Mesendoderm (in vitro differentiated cells): ENCODE measurements around the gene FAM210A.

Experiments
- DNase-seq: peaks from one replicate; pipeline ENCODE4 v3.0.0; 2013
- H2AK5ac ChIP-seq: 2 replicates; pipeline ENCODE4 v1.6.1; 2013; ENCODE audit warnings: low read length, inconsistent platforms
- H2BK120ac ChIP-seq: 2 replicates; pipeline ENCODE4 v1.6.1; 2013; ENCODE audit warnings: low read depth, mild to moderate bottlenecking, low read length, moderate library complexity, mixed read lengths
- H2BK15ac ChIP-seq: replicated peaks from 2 replicates; pipeline ENCODE4 v1.6.1; 2013; ENCODE audit warnings: low read depth, mild to moderate bottlenecking, moderate library complexity
- H2BK5ac ChIP-seq: 2 replicates; pipeline ENCODE4 v1.6.1; 2013; ENCODE audit warnings: low read length, inconsistent platforms
- H3K18ac ChIP-seq: 2 replicates; pipeline ENCODE4 v1.6.1; 2013; ENCODE audit warnings: mild to moderate bottlenecking, low read length, mixed read lengths
- H3K23ac ChIP-seq: one replicate; pipeline ENCODE4 v1.6.1; 2013; ENCODE audit warnings: low read length
- H3K27ac ChIP-seq: 2 replicates; pipeline ENCODE4 v1.5.1; 2013; ENCODE audit warnings: low read depth, mild to moderate bottlenecking, inconsistent platforms, low read length, moderate library complexity
- H3K27me3 ChIP-seq: 2 replicates; pipeline ENCODE4 v1.6.1; 2013; ENCODE audit warnings: low read length, control low read depth, mild to moderate bottlenecking, inconsistent platforms; ENCODE audit not compliant: insufficient read depth, poor library complexity
- H3K36me3 ChIP-seq: 2 replicates; pipeline ENCODE4 v1.6.1; 2013; ENCODE audit warnings: low read length, inconsistent platforms; ENCODE audit not compliant: control insufficient read depth, insufficient read depth
- H3K4ac ChIP-seq: one replicate; pipeline ENCODE4 v1.6.1; 2013; ENCODE audit warnings: low read depth, mild to moderate bottlenecking, low read length, moderate library complexity
- H3K4me1 ChIP-seq: 2 replicates; pipeline ENCODE4 v1.6.1; 2013; ENCODE audit warnings: low read depth, low read length, inconsistent platforms; ENCODE audit not compliant: control insufficient read depth
- H3K4me2 ChIP-seq: 2 replicates; pipeline ENCODE4 v1.6.1; 2013; ENCODE audit warnings: low read length
- H3K4me3 ChIP-seq: 2 replicates; pipeline ENCODE4 v1.5.1; 2013; ENCODE audit warnings: mild to moderate bottlenecking, low read length
- H3K56ac ChIP-seq: one replicate; pipeline ENCODE4 v1.6.1; 2013; ENCODE audit warnings: low read length
- H3K79me1 ChIP-seq: 2 replicates; pipeline ENCODE4 v1.6.1; 2013; ENCODE audit warnings: low read length, inconsistent platforms
- H3K79me2 ChIP-seq: 2 replicates; pipeline ENCODE4 v1.6.1; 2013; ENCODE audit warnings: mild to moderate bottlenecking, low read length; ENCODE audit not compliant: control insufficient read depth, insufficient read depth
- H3K9ac ChIP-seq: 2 replicates; pipeline ENCODE4 v1.6.1; 2013; ENCODE audit warnings: low read length, inconsistent platforms
- H4K5ac ChIP-seq: one replicate; pipeline ENCODE4 v1.6.1; 2013; ENCODE audit warnings: low read length
- H4K8ac ChIP-seq: one replicate; pipeline ENCODE4 v1.6.1; 2013; ENCODE audit warnings: low read depth, mild to moderate bottlenecking, control low read depth, low read length, moderate library complexity
- WGBS: extraction: QIAGEN DNeasy Blood & Tissue Kit; methylation state at CpG from one replicate; pipeline ENCODE4 v1.1.7; 2013; ENCODE audit warnings: low lambda C conversion rate, missing lambda C conversion rate; ENCODE audit not compliant: insufficient coverage; ENCODE audit errors: extremely low coverage; 5-methylcytosine and 5-hydroxymethylcytosine counted together

FAM210A gene

GRCh38 chr18:13623871-13624270 is 102.5 kb downstream of the FAM210A start:
- Histone ChIP-seq H3K36me3 (no peaks in the 10 kb centered on the region), H2BK5ac (no peak overlapping the region), H4K5ac (no peak overlapping the region), H3K56ac (no peak overlapping the region), H3K23ac (peak overlapping the region; percentile 8), H2AK5ac (no peak overlapping the region), H4K8ac (no peak overlapping the region), H3K27me3 (no peaks in the 10 kb centered on the region), H3K4ac (no peak overlapping the region), H2BK15ac (no peak overlapping the region), H3K9ac (no peak overlapping the region), H3K18ac (no peak overlapping the region), H3K4me3 (no peak overlapping the region), H3K79me1 (no peaks in the 10 kb centered on the region), H3K4me2 (no peak overlapping the region), H3K4me1 (no peaks in the 10 kb centered on the region), H3K79me2 (no peaks in the 10 kb centered on the region), H3K27ac (no peak overlapping the region), H2BK120ac (no peak overlapping the region)
- no peak for DNase-seq
- WGBS: no CpG with 5 or more reads among the region's 13 CpGs

GRCh38 chr18:13623348-13623747 is 103.0 kb downstream of the FAM210A start:
- Histone ChIP-seq H3K18ac (no peak overlapping the region), H4K8ac (no peak overlapping the region), H3K4ac (no peak overlapping the region), H3K27ac (no peak overlapping the region), H2BK5ac (no peak overlapping the region), H3K4me2 (no peak overlapping the region), H2BK15ac (no peak overlapping the region), H2BK120ac (no peak overlapping the region), H3K79me1 (no peaks in the 10 kb centered on the region), H3K36me3 (no peaks in the 10 kb centered on the region), H3K23ac (no peak overlapping the region), H3K27me3 (no peaks in the 10 kb centered on the region), H3K9ac (no peak overlapping the region), H3K4me3 (no peak overlapping the region), H2AK5ac (no peak overlapping the region), H3K79me2 (no peaks in the 10 kb centered on the region), H4K5ac (no peak overlapping the region), H3K4me1 (no peaks in the 10 kb centered on the region), H3K56ac (no peak overlapping the region)
- no peak for DNase-seq
- WGBS: no CpG with 5 or more reads among the region's 10 CpGs

- no peaks in the 10 kb centered on the region for H3K4me1 ChIP-seq
- H3K79me1 ChIP-seq: no peaks in the 10 kb centered on the region
- no peak overlapping the region for H3K18ac ChIP-seq
- no peak overlapping the region for H4K5ac ChIP-seq
- H3K79me2 ChIP-seq: no peaks in the 10 kb centered on the region
- H3K56ac ChIP-seq: no peak overlapping the region
- H3K9ac ChIP-seq: no peak overlapping the region
- no peaks in the 10 kb centered on the region for H3K27me3 ChIP-seq
- no peaks in the 10 kb centered on the region for H3K36me3 ChIP-seq
- H4K8ac ChIP-seq: no peak overlapping the region
- no peak overlapping the region for H2BK15ac ChIP-seq
- WGBS: no CpG with 5 or more reads among the region's 8 CpGs
- no peak overlapping the region for H3K27ac ChIP-seq
- no peak overlapping the region for H2BK120ac ChIP-seq
- no peak overlapping the region for H3K23ac ChIP-seq
- no peak for DNase-seq
- no peak overlapping the region for H3K4me2 ChIP-seq
- H2BK5ac ChIP-seq: no peak overlapping the region
- no peak overlapping the region for H2AK5ac ChIP-seq
- no peak overlapping the region for H3K4ac ChIP-seq
- no peak overlapping the region for H3K4me3 ChIP-seq
Measured at GRCh38 chr18:13622751-13623150, 103.6 kb downstream of the FAM210A start.

GRCh38 chr18:13621886-13622619 is 104.3 kb downstream of the FAM210A start:
- H3K79me1 ChIP-seq: no peaks in the 10 kb centered on the region
- no CpG with 5 or more reads among the region's 19 CpGs for WGBS

GRCh38 chr18:13621446-13621849 is 104.9 kb downstream of the FAM210A start:
- Histone ChIP-seq H3K4me2 (no peak overlapping the region), H3K4me3 (no peak overlapping the region), H3K56ac (no peak overlapping the region), H3K23ac (no peak overlapping the region), H3K27me3 (no peaks in the 10 kb centered on the region), H2BK5ac (no peak overlapping the region), H3K4ac (no peak overlapping the region), H3K18ac (no peak overlapping the region), H3K27ac (no peak overlapping the region), H4K5ac (no peak overlapping the region), H3K9ac (no peak overlapping the region), H2BK15ac (no peak overlapping the region), H3K4me1 (no peaks in the 10 kb centered on the region), H2AK5ac (no peak overlapping the region), H3K79me1 (no peaks in the 10 kb centered on the region), H2BK120ac (no peak overlapping the region), H3K79me2 (no peaks in the 10 kb centered on the region), H4K8ac (no peak overlapping the region), H3K36me3 (no peaks in the 10 kb centered on the region)
- no peak for DNase-seq
- WGBS: no CpG with 5 or more reads among the region's 23 CpGs

More at GRCh38 chr18:13621886-13622619, 104.3 kb downstream of the FAM210A start:
- H3K4me2 ChIP-seq: no peak overlapping the region
- H2AK5ac ChIP-seq: no peak overlapping the region
- no peak overlapping the region for H3K9ac ChIP-seq
- no peak overlapping the region for H3K18ac ChIP-seq
- no peak overlapping the region for H3K23ac ChIP-seq
- H3K36me3 ChIP-seq: no peaks in the 10 kb centered on the region
- no peak overlapping the region for H3K4ac ChIP-seq
- H4K8ac ChIP-seq: no peak overlapping the region
- no peak for DNase-seq
- H4K5ac ChIP-seq: no peak overlapping the region
- H3K56ac ChIP-seq: no peak overlapping the region
- H2BK15ac ChIP-seq: no peak overlapping the region
- H3K27me3 ChIP-seq: no peaks in the 10 kb centered on the region
- H3K27ac ChIP-seq: no peak overlapping the region
- H2BK120ac ChIP-seq: no peak overlapping the region
- H3K4me3 ChIP-seq: no peak overlapping the region
- H3K4me1 ChIP-seq: no peaks in the 10 kb centered on the region
- no peaks in the 10 kb centered on the region for H3K79me2 ChIP-seq
- H2BK5ac ChIP-seq: no peak overlapping the region
